ENCODE measurements around the gene RASL11B. TPM values are rescaled to one million over a fixed set of nuclear protein-coding genes. Genes with fewer than 3 reads are reported as not detected.

The RASL11B gene, protein sequence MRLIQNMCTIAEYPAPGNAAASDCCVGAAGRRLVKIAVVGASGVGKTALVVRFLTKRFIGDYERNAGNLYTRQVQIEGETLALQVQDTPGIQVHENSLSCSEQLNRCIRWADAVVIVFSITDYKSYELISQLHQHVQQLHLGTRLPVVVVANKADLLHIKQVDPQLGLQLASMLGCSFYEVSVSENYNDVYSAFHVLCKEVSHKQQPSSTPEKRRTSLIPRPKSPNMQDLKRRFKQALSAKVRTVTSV
- total RNA-seq, result 6.7 TPM

DNA sequence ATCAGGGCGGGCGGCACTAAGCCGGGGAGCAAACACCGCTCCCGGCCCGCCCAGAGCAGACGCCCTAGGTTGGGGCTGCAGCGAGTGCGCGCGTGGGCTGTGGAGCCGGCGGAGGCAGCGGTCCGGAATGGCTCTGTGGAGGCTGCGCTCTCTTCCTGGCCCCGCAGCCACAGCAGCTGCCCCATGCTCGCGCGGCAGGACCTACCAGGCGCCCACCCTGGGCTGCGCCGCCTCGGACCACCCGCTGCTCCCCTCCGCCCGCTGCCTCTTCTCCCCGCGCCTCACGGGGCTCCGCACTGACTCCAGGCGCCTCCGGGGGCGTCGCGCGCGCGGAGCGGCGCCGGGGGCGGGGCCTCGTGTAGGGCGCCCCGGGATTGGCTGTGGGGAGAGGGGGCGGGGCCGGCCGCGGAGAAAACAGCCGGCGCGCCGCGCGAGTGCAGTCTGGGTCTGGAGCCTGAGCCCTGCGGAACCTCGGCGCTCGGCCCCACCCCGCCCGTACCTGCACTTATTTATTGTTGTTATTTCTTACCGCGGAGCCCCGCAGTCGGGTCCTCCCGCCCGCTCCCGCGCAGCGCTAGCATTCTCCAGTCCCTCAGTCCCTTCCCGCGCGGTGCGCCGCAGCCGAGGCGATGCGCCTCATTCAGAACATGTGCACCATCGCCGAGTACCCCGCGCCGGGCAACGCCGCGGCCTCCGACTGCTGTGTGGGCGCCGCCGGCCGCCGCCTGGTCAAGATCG lies at the start of gene RASL11B:
Gene RASL11B (plus strand): TSS at position 439 of the 738 bp plus-strand sequence. CDS start 191 bp downstream, at position 630.

Other genes starting within 250 kb of the RASL11B start
- 45.0 TPM for gene USP46, start 203.0 kb upstream of the RASL11B start, total RNA-seq
- gene ERVMER34-1, start 110.9 kb upstream of the RASL11B start, total RNA-seq, result 0.69 TPM